GM19372 (cell line): Measurements from ENCODE around the gene PCGF3.

Experiments used
- ATAC-seq: cut with Tn5 transposase; IDR thresholded peaks from one replicate; pipeline ENCODE4 v1.9.1; 2021; ENCODE audit warnings: mild to moderate bottlenecking, low read depth, moderate library complexity; ENCODE audit not compliant: unreplicated experiment

Gene PCGF3

GRCh38 chr4:815464-816146 lies 110.0 kb downstream of the PCGF3 start:
- no peak for ATAC-seq

GRCh38 chr4:818106-818921 lies 112.7 kb downstream of the PCGF3 start:
- no peak for ATAC-seq

- ATAC-seq = no peak
These were observed 114.0 kb downstream of the PCGF3 start for GRCh38 chr4:819401-820229.
